Measurements from ENCODE around the gene HARS2. TPM values are rescaled to one million over a fixed set of nuclear protein-coding genes. Genes with fewer than 3 reads are reported as not detected.
"Not testable (repeated sequence)": the region's sequence is repeated elsewhere in the genome, so short reads cannot be mapped to it uniquely, and the experiment has no call there.

HARS2 gene
- total RNA-seq, 1 donor from 2014 or later: 21.0 TPM

DNA sequence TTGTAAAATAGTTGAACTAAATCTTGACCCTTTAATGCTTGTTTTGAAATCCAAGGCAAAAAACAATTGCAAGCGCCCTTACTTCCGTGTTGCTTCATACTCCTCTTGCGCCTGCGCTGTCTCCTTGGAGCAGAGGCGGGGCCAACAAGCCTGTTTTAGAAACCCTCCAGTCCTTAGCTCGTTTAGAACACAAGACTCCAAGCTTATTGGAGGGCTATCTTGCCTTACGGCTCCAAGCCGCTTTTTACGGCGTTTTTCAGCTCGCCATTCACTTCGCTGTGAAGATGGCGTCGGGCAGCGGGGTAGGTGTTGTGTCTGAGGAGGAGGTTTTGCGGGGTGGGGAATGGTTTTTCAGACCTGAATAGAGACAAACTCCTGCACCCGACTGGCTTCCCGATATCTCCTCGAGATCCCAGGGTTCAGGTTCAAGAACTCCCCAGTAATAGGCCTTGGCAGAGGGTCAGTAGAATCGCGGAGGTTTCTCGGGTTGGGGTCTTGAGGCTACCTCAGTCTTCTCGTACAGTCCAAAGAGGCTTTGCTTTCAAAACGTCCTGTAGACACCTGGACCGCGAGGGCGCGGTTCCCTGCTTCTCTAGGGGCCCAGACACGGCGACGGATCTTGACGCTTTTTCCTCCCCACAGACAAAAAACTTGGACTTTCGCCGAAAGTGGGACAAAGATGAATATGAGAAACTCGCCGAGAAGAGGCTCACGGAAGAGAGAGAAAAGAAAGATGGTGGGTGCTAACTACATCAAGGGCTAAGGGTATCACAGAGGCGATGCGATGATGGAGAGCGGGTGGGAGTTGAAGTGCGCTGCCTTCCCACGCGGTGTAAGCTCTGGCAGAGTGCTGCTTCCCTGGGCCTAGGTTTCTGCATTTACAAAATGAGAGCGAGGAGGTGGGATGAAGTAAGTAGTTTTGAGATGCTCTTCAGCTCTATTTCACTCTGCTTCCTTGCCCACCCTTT is 9.2 kb downstream of the HARS2 start, which contains the start of gene ZMAT2:
ZMAT2 (plus strand) TSS at position 271 of the 968 bp plus-strand sequence; CDS start at position 285, 14 bp downstream.
- peak; percentile 97 to 99 for DNase-seq (ENCODE audit: low read depth in 2 of 2)

DNA sequence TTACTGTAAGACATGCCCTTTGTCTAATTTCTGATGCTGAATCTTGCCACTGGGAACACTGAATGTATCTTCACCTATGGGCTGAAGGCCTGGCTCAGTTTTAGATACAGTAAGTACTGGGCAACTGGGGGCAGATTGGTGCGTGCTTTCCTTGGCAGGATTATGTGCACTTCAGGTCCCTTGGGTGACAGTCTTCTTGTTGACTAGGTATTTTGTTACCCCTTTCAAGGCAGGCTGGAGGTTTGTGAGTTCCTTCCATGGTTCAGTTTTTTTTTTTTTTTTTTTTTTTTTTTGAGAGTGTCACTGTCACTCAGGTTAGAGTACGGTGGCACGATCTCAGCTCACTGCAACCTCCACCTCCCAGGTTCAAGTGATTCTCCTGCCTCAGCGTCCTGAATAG is 16.6 kb downstream of the HARS2 start:
- DNase-seq (ENCODE audit: low read depth in 2 of 2): no peak

DNA sequence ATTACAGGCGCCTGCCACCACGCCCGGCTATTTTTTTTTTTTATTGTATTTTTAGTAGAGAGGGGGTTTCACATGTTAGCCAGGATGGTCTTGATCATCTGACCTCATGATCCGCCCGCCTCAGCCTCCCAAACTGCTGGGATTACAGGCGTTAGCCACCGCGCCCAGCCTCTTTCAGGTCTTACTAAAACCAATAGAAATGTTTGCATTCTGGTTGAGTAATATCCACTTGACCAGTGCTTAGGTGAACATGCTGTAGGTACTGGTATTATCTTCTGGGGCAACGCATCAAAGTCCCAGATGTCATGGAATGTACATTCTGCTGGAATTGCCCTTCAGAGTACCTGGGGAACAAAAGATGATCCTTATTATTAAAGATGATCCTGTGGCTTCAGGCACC is 17.5 kb downstream of the HARS2 start:
- DNase-seq (ENCODE audit: low read depth in 2 of 2): not testable (repeated sequence)

DNA sequence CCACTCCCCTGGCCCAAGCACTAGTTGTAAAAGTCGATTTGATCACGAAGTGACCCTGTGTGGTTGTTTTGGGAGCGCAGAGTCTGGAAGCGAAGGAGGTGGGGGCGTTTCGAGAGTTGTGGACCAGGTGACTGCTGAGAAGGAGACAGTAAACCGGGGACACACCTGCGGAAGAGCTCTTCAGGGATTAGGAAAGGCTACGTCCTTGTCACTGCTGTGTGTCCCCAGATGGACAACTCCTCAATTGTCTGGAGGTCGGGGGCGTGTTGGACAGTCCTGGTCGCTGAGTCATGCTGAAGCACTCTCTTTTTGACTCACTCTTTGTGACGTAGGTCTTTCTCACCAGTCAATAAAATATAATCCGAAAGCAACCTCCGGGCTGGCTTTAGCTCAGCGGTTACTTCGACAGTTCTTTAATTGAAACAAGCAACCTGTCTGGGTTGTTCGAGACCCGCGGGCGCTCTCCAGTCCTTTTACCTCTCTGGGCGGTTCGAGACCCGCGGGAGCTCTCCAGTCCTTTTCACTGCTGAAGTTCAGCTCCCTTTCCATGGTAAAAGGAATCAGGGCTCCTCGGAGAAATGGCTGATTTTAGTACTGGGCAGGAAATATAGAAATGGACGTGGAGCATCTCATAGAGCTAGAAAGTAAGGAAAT is 19.8 kb downstream of the HARS2 start:
- DNase-seq (ENCODE audit: low read depth in 2 of 2): peak; percentile 95 to 97

DNA sequence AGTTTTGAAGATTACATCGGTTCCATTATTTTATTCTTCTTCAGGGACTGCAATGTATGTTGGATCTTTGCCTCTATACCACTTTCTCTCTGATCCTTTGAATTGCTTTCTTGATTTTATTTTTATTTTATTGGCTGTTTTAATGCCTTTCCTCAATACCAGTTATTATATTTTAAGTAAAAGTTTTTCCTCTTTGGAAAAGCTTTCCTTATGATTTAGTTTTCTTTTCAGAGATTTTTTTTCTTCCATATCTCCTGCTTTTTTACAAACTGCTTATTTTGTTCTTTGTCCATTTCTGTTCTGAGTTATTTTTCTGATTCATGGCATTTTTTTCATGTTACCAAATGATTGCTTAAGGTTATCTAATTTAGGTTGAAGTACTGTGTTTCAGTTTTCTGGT is 20.5 kb downstream of the HARS2 start:
- DNase-seq (ENCODE audit: low read depth in 2 of 2): no peak

DNA sequence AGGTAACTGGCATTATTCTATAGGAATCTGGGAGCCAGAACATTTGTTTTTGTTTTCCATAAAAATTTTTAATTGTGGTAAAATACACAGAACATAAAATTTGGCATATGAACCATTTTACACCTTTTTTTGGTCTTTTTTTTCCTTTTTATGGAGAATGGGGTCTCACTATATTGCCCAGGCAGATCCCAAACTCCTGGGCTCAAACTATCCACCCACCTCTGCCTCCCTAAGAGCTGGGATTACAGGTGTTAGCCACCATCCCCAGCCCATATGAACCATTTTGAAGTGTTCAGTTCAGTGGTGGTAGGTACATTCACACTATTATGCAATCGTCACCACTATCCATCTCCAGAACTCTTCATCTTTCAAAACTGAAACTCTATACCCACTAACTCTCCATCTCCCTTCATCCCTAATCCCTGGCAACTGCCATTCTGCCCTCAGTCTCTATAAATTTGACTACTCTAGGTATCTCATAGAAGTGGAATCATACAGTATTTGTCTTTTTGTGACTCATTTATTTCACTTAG is 22.4 kb downstream of the HARS2 start:
- DNase-seq (ENCODE audit: low read depth in 2 of 2): no peak

DNA sequence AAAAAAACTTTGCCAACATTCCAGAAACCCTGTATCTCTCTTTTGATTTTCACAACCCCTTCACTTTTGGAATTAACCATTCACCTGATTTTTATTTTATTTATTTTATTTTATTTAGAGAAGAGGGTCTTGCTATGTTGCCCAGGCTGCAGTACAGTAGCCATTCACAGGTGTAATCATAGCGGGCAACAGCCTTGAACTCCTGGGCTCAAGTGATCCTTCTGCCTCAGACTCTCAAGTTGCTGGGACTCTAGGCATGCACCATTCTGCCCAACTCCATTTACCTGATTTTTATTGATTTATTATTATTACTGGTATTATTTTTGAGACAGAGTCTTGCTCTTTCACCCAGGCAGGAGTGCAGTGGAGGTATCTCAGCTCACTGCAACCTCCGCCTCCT is 25.0 kb downstream of the HARS2 start:
- not testable (repeated sequence) for DNase-seq (ENCODE audit: low read depth in 2 of 2)

DNA sequence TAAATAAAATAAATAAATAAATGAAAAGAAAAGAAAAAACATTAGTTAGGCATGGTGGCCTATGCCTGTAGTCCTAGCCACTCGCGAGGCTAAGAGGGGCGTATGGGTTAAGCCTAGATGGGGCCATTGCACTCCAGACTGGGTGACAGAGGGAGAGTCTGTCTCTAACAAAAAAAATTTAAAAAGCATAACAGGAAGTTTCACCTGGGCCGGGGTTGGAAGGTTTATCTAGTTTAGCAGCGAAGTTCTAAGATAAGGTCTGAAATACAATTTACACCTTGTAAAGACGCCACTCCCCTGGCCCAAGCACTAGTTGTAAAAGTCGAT is 27.0 kb downstream of the HARS2 start:
- no peak for DNase-seq (ENCODE audit: low read depth in 2 of 2)

DNA sequence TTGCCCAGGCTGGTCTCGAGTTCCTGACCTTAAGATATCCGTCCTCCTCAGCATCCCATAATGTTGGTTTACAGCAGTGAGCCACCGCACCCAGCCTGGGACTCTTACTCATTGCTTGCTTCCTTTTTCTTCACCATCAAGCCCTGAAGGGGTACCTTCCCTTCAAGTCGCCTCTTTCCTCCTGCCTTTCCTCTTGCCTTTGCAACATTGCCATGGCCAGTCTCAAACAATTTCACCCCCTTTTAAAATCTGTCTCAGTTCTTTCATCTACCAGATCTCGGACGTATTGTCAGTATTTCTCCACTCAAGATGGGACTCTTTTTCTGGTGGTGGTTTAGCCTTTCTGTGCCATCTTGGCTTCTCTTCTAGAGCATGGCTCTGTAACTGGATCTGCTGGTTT is 29.5 kb downstream of the HARS2 start:
- not testable (repeated sequence) for DNase-seq (ENCODE audit: low read depth in 2 of 2)

DNA sequence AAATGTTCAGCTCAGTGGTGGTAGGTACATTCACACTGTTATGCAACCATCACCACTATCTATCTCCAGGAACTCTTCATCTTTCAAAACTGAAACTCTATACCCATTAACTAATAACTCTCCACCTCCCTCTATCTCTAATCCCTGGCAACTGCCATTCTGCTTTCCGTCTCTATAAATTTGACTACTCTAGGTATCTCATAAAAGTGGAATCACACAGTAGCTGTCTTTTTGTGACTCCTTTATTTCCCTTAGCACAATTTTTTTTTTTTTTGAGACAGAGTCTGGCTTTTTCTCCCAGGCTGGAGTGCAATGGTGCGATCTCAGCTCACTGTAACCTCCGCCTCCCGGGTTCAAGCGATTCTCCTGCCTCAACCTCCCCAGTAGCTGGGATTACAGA is 30.1 kb downstream of the HARS2 start:
- DNase-seq (ENCODE audit: low read depth in 2 of 2): not testable (repeated sequence)

DNA sequence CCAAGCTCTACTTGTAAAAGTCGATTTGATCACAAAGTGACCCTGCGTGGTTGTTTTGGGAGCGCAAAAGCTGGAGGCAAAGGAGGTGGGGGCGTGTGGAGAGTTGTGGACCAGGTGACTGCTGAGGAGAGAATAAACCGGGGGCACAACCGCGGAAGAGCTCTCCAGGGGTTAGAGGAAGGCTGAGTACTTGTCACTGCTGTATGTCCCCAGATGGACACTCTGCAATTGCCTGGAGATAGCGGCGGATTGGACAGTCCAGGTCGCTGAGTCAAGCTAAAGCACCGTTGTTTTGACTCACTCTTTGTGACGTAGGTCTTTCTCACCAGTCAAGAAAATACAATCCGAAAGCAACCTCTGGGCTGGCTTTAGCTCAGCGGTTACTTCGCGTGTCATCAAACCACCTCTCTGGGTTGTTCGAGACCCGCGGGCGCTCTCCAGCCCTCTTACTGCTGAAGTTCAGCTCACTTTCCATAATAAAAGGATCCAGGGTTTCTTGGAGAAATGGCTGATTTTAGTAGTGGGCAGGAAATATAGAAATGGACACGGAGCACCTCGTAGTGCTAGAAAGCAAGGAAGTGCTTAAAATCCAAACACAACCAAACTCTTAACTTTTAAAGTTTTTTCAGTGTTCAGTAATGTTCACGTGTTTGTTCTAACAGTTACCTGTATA is 34.7 kb downstream of the HARS2 start:
- DNase-seq (ENCODE audit: low read depth in 2 of 2): peak; percentile 60 to 90

DNA sequence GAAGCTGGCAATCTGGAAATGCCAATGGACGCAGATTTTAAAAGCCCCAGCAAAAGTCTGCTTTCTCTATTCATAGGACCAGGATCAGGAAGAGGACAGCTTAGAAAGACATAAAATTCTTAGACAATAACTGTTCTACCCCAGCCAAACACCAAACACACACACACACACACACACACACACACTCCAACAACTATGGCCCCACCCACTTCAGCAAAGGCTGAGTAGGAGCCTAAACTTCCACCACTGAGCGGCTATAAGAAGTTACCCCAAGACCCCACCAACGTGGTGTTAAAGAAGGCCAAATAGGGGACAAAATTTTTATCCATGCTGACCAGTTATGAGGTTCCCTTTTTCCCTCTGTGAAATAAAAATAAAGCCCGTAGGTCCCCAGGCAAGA is 41.8 kb downstream of the HARS2 start:
- DNase-seq (ENCODE audit: low read depth in 2 of 2): no peak

DNA sequence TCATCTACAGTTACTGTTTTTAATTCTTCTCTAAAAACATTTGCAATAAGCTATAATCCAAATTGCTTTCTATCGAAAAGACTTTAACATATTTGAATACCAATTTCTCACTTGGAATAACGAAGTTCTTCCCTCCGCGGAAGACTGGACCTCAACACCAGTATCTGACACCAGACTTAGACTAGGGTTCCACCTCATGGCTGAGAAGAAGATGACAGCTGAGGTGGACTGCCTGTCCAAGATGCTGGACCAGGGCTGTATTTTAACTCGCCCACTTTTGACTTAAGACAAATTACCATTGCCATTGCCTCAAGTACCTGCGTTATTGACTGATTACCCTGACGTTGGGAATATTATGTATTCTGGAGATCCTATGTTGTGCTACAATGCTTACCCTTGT is 43.1 kb downstream of the HARS2 start:
- peak; percentile 29 to 52 for DNase-seq (ENCODE audit: low read depth in 2 of 2)

DNA sequence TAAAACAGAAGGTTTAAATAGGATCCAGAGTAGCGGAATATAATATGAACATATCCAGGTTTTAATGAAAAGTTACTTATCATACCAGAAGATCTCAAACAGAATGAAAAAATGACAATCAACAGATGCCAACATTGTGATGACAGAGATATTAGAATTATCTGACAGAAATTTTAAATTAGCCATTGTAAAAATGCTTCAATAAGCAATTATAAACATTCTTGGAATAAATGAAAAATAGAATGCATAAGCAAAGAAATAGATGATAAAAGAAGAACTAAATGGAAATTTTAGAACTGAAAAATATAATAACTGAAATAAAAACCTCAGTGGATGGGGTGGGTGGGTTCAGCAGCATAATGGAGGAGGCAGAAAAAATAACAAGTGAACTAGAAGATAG is 46.2 kb downstream of the HARS2 start:
- no peak for DNase-seq (ENCODE audit: low read depth in 2 of 2)

DNA sequence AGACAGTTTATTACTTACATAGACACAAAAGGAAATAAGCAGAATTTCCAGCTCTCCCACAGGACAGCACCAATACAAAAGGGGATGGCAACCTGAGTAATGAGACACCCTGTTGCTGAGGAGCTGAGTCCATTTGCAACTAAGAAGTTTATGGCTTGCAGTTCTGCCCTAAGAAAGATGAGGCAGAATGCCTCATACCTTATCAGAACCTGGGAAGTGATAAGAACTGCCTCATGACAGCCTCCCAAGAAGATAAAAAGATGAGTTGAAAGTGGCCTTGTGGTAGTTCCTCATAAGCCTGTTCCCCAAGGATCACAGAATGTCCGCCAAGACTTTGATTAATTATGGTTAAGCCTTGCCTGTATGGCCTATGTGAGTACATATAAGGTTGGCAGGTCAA is 50.7 kb downstream of the HARS2 start:
- no peak for DNase-seq (ENCODE audit: low read depth in 2 of 2)

Other genes starting within 250 kb of the HARS2 start
- gene EIF4EBP3, start 143.8 kb upstream of the HARS2 start, total RNA-seq: 0.87 and 1.2 TPM in 2 replicates
- 16.3 and 20.6 TPM in 2 replicates for gene SRA1, start 134.0 kb upstream of the HARS2 start, total RNA-seq
- 3.3 and 6.7 TPM in 2 replicates for gene APBB3, start 126.9 kb upstream of the HARS2 start, total RNA-seq
- 12.4 and 21.8 TPM in 2 replicates for gene SLC35A4, start 126.6 kb upstream of the HARS2 start, total RNA-seq
- gene CD14, start 58.3 kb upstream of the HARS2 start, total RNA-seq: 1.1 and 2.8 TPM in 2 replicates
- 8.1 and 10.5 TPM in 2 replicates for gene TMCO6, start 52.0 kb upstream of the HARS2 start, total RNA-seq
- gene NDUFA2, start 43.8 kb upstream of the HARS2 start, total RNA-seq: 70.0 and 90.3 TPM in 2 replicates
- 47.7 and 55.8 TPM in 2 replicates for gene IK, start 43.6 kb upstream of the HARS2 start, total RNA-seq
- gene WDR55, start 26.6 kb upstream of the HARS2 start, total RNA-seq: 19.8 and 28.2 TPM in 2 replicates
- under 0.01 and 0.22 TPM in 2 replicates for gene DND1, start 17.9 kb upstream of the HARS2 start, total RNA-seq
- 43.1 and 46.4 TPM in 2 replicates for gene HARS1, start 85 bp upstream of the HARS2 start, total RNA-seq
- gene ZMAT2, start 9.0 kb downstream of the HARS2 start, total RNA-seq: 34.0 and 54.8 TPM in 2 replicates
- under 0.01 TPM in 1 of 2 replicates, not detected in the other for gene PCDHA1, start 94.7 kb downstream of the HARS2 start, total RNA-seq
- under 0.01 TPM in 2 replicates for gene PCDHA2, start 103.4 kb downstream of the HARS2 start, total RNA-seq
- 0.20 and 0.22 TPM in 2 replicates for gene PCDHA3, start 109.6 kb downstream of the HARS2 start, total RNA-seq
- gene PCDHA4, start 115.6 kb downstream of the HARS2 start, total RNA-seq: under 0.01 TPM in 2 replicates
- gene PCDHA5, start 130.2 kb downstream of the HARS2 start, total RNA-seq: under 0.01 TPM in 2 replicates
- gene PCDHA6, start 136.5 kb downstream of the HARS2 start, total RNA-seq: 0.20 and 0.22 TPM in 2 replicates
- 0.20 and 0.22 TPM in 2 replicates for gene PCDHA7, start 142.8 kb downstream of the HARS2 start, total RNA-seq
- gene PCDHA8, start 149.7 kb downstream of the HARS2 start, total RNA-seq: under 0.01 TPM in 1 of 2 replicates, not detected in the other
- gene PCDHA9, start 156.9 kb downstream of the HARS2 start, total RNA-seq: under 0.01 TPM in 2 replicates
- gene PCDHA10, start 164.4 kb downstream of the HARS2 start, total RNA-seq: under 0.01 TPM in 2 replicates
- under 0.01 and 0.20 TPM in 2 replicates for gene PCDHA11, start 177.5 kb downstream of the HARS2 start, total RNA-seq
- under 0.01 TPM in 1 of 2 replicates, not detected in the other for gene PCDHA12, start 183.9 kb downstream of the HARS2 start, total RNA-seq
- under 0.01 TPM in 1 of 2 replicates, not detected in the other for gene PCDHA13, start 190.7 kb downstream of the HARS2 start, total RNA-seq
- gene PCDHAC1, start 234.8 kb downstream of the HARS2 start, total RNA-seq: under 0.01 TPM in 2 replicates